Karpas-422 (cell line): ENCODE results near the gene KLK14. TPM values are rescaled to one million over a fixed set of nuclear protein-coding genes. Genes with fewer than 3 reads are reported as not detected.

ENCODE experiments used
- DNase-seq: peaks from one replicate; pipeline ENCODE4 v3.0.0-alpha.2; 2015
- H2AFZ ChIP-seq: fragments of 200-600 bp; sonication (generic); 2 replicates; pipeline ENCODE4 v1.6.1; 2014; ENCODE audit warnings: antibody characterized with exemption, low read length, mixed read lengths
- H3K27ac ChIP-seq: fragments of 200-600 bp; sonication (generic); 2 replicates; pipeline ENCODE4 v1.5.1; 2014; ENCODE audit warnings: mild to moderate bottlenecking, low read length, moderate library complexity
- H3K27me3 ChIP-seq: fragments of 200-600 bp; sonication (generic); 2 replicates; pipeline ENCODE4 v1.6.1; 2014; ENCODE audit warnings: low read length, mixed read lengths
- H3K36me3 ChIP-seq: fragments of 200-600 bp; sonication (generic); 2 replicates; pipeline ENCODE4 v1.6.1; 2014; ENCODE audit warnings: low read length, mixed read lengths; ENCODE audit not compliant: insufficient read depth
- H3K4me1 ChIP-seq: fragments of 200-600 bp; sonication (generic); 2 replicates; pipeline ENCODE4 v1.6.1; 2014; ENCODE audit warnings: mild to moderate bottlenecking, low read length, mixed read lengths
- H3K4me2 ChIP-seq: fragments of 200-600 bp; sonication (generic); 2 replicates; pipeline ENCODE4 v1.6.1; 2014; ENCODE audit warnings: low read length, low read depth, mild to moderate bottlenecking; ENCODE audit not compliant: poor library complexity, severe bottlenecking
- H3K4me3 ChIP-seq: fragments of 200-600 bp; sonication (generic); 2 replicates; pipeline ENCODE4 v1.5.1; 2014; ENCODE audit warnings: mild to moderate bottlenecking, antibody characterized with exemption, low read length, mixed read lengths
- H3K79me2 ChIP-seq: fragments of 200-600 bp; sonication (generic); 2 replicates; pipeline ENCODE4 v1.6.1; 2014; ENCODE audit warnings: mild to moderate bottlenecking, low read length, mixed read lengths
- H3K9ac ChIP-seq: fragments of 200-600 bp; sonication (generic); 2 replicates; pipeline ENCODE4 v1.6.0; 2014; ENCODE audit warnings: low read length
- H3K9me2 ChIP-seq: fragments of 200-600 bp; sonication (generic), shearing (Covaris generic); replicated peaks from 2 replicates; pipeline ENCODE4 v1.6.0; 2014; ENCODE audit warnings: mild to moderate bottlenecking, low read length, moderate library complexity; ENCODE audit not compliant: insufficient read depth
- H3K9me3 ChIP-seq: fragments of 300-700, 200-600 bp; sonication (generic); 2 replicates; pipeline ENCODE4 v1.6.1; 2014; ENCODE audit warnings: low read length, mixed read lengths
- H4K20me1 ChIP-seq: fragments of 200-600 bp; sonication (generic); 2 replicates; pipeline ENCODE4 v1.6.1; 2014; ENCODE audit warnings: mild to moderate bottlenecking, antibody characterized with exemption, low read length, low read depth; ENCODE audit not compliant: insufficient read depth
- total RNA-seq: library from RNA; depleted of rRNA; stranded (reverse); fragments of >200 nt; shearing (Covaris generic); gene quantifications from 2 replicates; pipeline ENCODE4 v1.2.3, GENCODE V29; 2014; ENCODE audit warnings: low replicate concordance

KLK14 gene
- total RNA-seq, 1 experiment from 2014 or later: 0.48 TPM

GRCh38 chr19:51086153-51086850 is 3.6 kb upstream of the KLK14 start:
- no peak overlapping the region for H3K4me3 ChIP-seq
- no peaks in the 10 kb centered on the region for H3K79me2 ChIP-seq
- no peaks in the 10 kb centered on the region for H3K4me1 ChIP-seq
- no peaks in the 10 kb centered on the region for H3K27me3 ChIP-seq
- no peaks in the 10 kb centered on the region for H3K9me3 ChIP-seq
- no peak overlapping the region for H2AFZ ChIP-seq
- no peak overlapping the region for H3K9ac ChIP-seq
- DNase-seq: no peak
- H3K4me2 ChIP-seq: no peak overlapping the region
- no peaks in the 10 kb centered on the region for H3K36me3 ChIP-seq
- H3K27ac ChIP-seq: no peak overlapping the region
- 0 out of 2 replicates have a peak, but pooled peaks cover 4% of the 10 kb centered on the region for H4K20me1 ChIP-seq
- no peaks in the 10 kb centered on the region for H3K9me2 ChIP-seq

GRCh38 chr19:51084505-51084904 is 1.8 kb upstream of the KLK14 start:
- H3K4me2 ChIP-seq: no peak overlapping the region
- no peaks in the 10 kb centered on the region for H3K9me3 ChIP-seq
- H4K20me1 ChIP-seq: 0 out of 2 replicates have a peak, but pooled peaks cover 2% of the 10 kb centered on the region
- no peak overlapping the region for H3K9ac ChIP-seq
- DNase-seq: no peak
- no peaks in the 10 kb centered on the region for H3K4me1 ChIP-seq
- H3K4me3 ChIP-seq: no peak overlapping the region
- H3K36me3 ChIP-seq: no peaks in the 10 kb centered on the region
- H3K27ac ChIP-seq: no peak overlapping the region
- H2AFZ ChIP-seq: no peak overlapping the region
- no peaks in the 10 kb centered on the region for H3K79me2 ChIP-seq
- no peaks in the 10 kb centered on the region for H3K9me2 ChIP-seq
- H3K27me3 ChIP-seq: no peaks in the 10 kb centered on the region

DNA sequence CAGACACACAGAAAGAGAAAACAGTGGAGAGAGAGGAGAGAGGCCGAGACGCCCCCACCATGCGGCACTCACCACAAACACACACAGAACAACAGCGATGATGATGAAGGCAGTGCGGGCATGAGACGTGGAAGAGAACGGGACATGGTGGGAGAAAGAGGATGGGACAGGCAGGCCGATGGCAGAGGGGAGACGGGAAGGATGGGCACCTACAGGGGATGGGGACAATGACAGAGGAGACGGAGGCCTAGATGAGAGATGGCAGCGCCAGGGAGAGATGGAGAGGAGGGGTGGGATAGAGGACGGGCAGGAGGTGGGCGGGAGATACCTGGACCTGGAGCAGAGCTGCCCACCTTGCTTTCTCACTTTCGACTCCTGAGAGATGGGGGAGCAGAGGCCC is 1.1 kb upstream of the KLK14 start:
- Histone ChIP-seq H3K4me1 (no peaks in the 10 kb centered on the region), H3K79me2 (no peaks in the 10 kb centered on the region), H2AFZ (no peak overlapping the region), H3K9me2 (no peaks in the 10 kb centered on the region), H3K9ac (no peak overlapping the region), H3K27me3 (no peaks in the 10 kb centered on the region), H3K4me3 (no peak overlapping the region), H3K27ac (no peak overlapping the region), H4K20me1 (no peaks in the 10 kb centered on the region), H3K9me3 (no peaks in the 10 kb centered on the region), H3K4me2 (no peak overlapping the region), H3K36me3 (no peaks in the 10 kb centered on the region)
- DNase-seq: no peak

GRCh38 chr19:51083181-51083580 is 494 bp upstream of the KLK14 start:
- Histone ChIP-seq H3K4me1 (no peaks in the 10 kb centered on the region), H3K9me2 (no peaks in the 10 kb centered on the region), H3K27me3 (no peaks in the 10 kb centered on the region), H3K9ac (no peak overlapping the region), H3K4me2 (no peak overlapping the region), H3K36me3 (no peaks in the 10 kb centered on the region), H3K27ac (no peak overlapping the region), H3K4me3 (no peak overlapping the region), H3K9me3 (no peaks in the 10 kb centered on the region), H3K79me2 (no peaks in the 10 kb centered on the region), H4K20me1 (no peaks in the 10 kb centered on the region), H2AFZ (no peak overlapping the region)
- no peak for DNase-seq

GRCh38 chr19:51081476-51081875 is 1.2 kb downstream of the KLK14 start:
- Histone ChIP-seq H3K4me3 (no peak overlapping the region), H3K4me2 (no peak overlapping the region), H3K4me1 (no peaks in the 10 kb centered on the region), H3K27ac (no peak overlapping the region), H3K27me3 (no peaks in the 10 kb centered on the region), H4K20me1 (no peaks in the 10 kb centered on the region), H3K9me3 (no peaks in the 10 kb centered on the region), H3K79me2 (no peaks in the 10 kb centered on the region), H3K36me3 (no peaks in the 10 kb centered on the region), H3K9ac (no peak overlapping the region), H2AFZ (no peak overlapping the region), H3K9me2 (no peaks in the 10 kb centered on the region)
- no peak for DNase-seq

DNA sequence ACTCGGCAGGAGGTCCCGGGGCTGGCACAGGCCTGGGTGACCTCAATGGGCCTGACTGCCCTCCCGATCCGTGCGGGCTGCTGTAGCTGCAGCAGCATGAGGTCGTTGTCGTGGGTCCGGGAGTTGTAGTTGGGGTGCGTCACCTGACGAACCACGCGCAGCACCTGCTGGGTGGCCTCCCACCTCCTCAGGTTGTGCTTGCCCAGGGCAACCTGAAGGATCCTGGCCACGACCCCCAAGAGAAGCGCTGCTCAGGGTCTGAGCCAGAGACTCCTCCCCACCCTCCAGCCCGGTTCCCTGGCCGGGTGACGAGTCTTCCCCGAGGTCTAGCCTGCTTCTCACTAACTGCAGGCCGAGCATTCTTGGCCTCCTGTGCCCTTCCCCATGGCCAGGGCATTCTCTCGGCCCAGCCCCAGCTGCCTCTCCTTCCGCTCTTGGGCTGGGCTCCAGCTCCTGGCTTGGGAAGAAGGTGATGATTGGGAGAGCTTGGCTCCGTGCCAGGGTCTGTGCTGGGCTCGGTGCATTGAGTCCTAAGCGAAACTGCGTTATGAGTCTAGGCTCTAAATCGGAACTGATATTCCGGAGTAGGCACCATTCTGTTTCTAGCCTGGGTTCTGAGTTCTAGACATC is 3.1 kb downstream of the KLK14 start:
- no peak overlapping the region for H3K9ac ChIP-seq
- H3K9me2 ChIP-seq: no peaks in the 10 kb centered on the region
- H3K36me3 ChIP-seq: no peaks in the 10 kb centered on the region
- H3K4me2 ChIP-seq: no peak overlapping the region
- H3K4me3 ChIP-seq: no peak overlapping the region
- no peak for DNase-seq
- no peak overlapping the region for H3K27ac ChIP-seq
- no peaks in the 10 kb centered on the region for H3K9me3 ChIP-seq
- no peaks in the 10 kb centered on the region for H3K79me2 ChIP-seq
- H3K27me3 ChIP-seq: no peaks in the 10 kb centered on the region
- no peaks in the 10 kb centered on the region for H4K20me1 ChIP-seq
- no peaks in the 10 kb centered on the region for H3K4me1 ChIP-seq
- H2AFZ ChIP-seq: no peak overlapping the region

GRCh38 chr19:51078731-51079130 is 4.0 kb downstream of the KLK14 start:
- H3K36me3 ChIP-seq: no peaks in the 10 kb centered on the region
- no peaks in the 10 kb centered on the region for H3K4me1 ChIP-seq

GRCh38 chr19:51078104-51078503 is 4.6 kb downstream of the KLK14 start:
- H4K20me1 ChIP-seq: no peaks in the 10 kb centered on the region
- H3K27me3 ChIP-seq: peaks cover 4% of the 10 kb centered on the region; the same call in 1 of the 2 replicates
- H3K4me2 ChIP-seq: no peak overlapping the region
- no peak overlapping the region for H3K4me3 ChIP-seq
- H3K36me3 ChIP-seq: no peaks in the 10 kb centered on the region
- no peaks in the 10 kb centered on the region for H3K79me2 ChIP-seq
- no peak for DNase-seq
- no peaks in the 10 kb centered on the region for H3K4me1 ChIP-seq
- no peak overlapping the region for H2AFZ ChIP-seq
- H3K9ac ChIP-seq: no peak overlapping the region
- no peak overlapping the region for H3K27ac ChIP-seq
- H3K9me2 ChIP-seq: no peaks in the 10 kb centered on the region
- 0 out of 2 replicates have a peak, but pooled peaks cover 4% of the 10 kb centered on the region for H3K9me3 ChIP-seq

More at GRCh38 chr19:51078731-51079130, 4.0 kb downstream of the KLK14 start:
- H3K4me3 ChIP-seq: no peak overlapping the region
- H2AFZ ChIP-seq: no peak overlapping the region
- H4K20me1 ChIP-seq: no peaks in the 10 kb centered on the region
- no peak for DNase-seq
- no peaks in the 10 kb centered on the region for H3K79me2 ChIP-seq
- H3K9ac ChIP-seq: no peak overlapping the region
- H3K27me3 ChIP-seq: no peaks in the 10 kb centered on the region
- no peaks in the 10 kb centered on the region for H3K9me2 ChIP-seq
- H3K27ac ChIP-seq: no peak overlapping the region
- H3K4me2 ChIP-seq: no peak overlapping the region
- H3K9me3 ChIP-seq: no peaks in the 10 kb centered on the region
